GM18508 (cell line): ENCODE results near the gene ACO2.

ENCODE experiments used
- ATAC-seq: cut with Tn5 transposase; IDR thresholded peaks from one replicate; pipeline ENCODE4 v1.9.1; 2021; ENCODE audit warnings: moderate number of reproducible peaks; ENCODE audit not compliant: insufficient read depth, unreplicated experiment

Gene ACO2

DNA sequence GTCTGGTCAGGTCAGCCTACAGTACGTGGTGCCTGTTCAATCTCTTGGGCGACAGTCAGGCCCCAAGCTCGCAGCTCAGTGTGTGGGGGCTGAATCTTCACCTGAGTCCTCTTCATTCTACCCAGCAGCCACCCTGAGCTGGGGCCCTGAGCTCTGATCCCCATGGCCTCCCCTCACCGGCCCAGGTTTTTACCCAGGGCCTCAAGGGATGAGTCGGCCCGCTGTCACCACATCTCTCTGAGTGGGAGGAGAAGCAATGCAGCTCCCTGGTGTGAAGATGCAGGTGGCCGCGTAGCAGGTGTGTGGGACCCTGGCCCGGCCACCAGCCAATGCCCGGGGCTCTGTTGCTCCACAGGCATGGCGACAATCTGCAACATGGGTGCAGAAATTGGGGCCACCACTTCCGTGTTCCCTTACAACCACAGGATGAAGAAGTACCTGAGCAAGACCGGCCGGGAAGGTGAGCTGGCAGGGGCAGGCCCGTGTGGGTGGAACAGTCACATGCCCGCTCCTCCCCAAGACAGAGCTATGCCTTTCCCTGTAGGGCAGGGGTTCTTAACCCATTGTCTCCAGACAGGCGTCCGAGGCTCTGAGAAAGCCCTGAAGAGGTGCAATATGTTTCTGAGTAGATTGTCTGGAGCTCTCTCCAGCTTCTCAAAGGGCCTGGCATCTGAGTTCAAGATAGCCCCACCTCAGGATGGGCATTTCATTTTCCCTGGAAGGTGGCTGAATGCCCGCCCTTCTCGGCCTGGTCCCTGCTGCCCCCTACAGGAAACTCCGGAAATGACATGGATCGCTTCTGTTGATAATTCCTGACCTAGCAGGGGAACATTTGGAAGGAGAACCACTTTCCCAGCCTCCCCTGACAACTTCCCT lies 48.5 kb downstream of the ACO2 start:
- no peak for ATAC-seq

DNA sequence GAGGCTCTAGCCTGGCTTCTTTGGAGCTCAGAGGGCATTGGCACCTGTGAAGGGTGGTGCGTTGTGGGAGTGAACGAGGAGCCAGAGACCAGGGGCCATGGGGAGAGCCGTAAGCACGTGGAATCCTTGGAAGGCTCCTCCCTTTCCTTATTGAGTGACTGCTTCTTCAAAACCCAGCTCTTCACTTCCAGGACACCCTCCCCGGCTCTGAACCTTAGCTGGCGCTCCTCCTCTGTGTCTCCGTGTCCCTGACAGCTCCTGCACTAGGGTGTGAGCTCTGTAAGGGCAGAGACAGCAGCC lies 49.1 kb downstream of the ACO2 start:
- ATAC-seq, result no peak

- ATAC-seq, result no peak
These were observed 52.2 kb downstream of the ACO2 start for GRCh38 chr22:41521126-41521525.

GRCh38 chr22:41522813-41523212 lies 53.9 kb downstream of the ACO2 start:
- ATAC-seq, result no peak

- no peak for ATAC-seq
These were observed 54.7 kb downstream of the ACO2 start for GRCh38 chr22:41523464-41524221.

GRCh38 chr22:41524251-41524661 lies 55.3 kb downstream of the ACO2 start:
- ATAC-seq, result no peak

DNA sequence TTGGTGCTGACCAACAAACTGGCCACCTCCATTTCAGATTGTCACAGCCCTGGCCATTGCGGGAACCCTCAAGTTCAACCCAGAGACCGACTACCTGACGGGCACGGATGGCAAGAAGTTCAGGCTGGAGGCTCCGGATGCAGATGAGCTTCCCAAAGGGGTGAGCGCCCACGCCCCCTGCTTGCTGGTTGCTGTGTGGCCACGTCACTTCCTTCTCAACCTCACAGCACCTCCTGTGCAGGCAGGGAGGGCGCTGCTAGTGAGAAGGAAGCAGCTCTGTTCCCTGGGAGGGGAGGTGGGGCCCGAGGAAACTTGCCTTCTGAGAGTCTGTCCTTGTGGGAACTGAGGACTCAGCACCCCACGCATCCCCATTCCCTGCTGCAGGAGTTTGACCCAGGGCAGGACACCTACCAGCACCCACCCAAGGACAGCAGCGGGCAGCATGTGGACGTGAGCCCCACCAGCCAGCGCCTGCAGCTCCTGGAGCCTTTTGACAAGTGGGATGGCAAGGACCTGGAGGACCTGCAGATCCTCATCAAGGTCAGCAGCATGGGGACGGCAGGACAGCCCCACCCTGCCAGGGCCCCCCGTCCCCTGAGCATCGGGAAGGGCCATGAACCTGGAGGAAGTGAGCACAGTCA lies 56.0 kb downstream of the ACO2 start:
- no peak for ATAC-seq

- no peak for ATAC-seq
These were observed 56.7 kb downstream of the ACO2 start for GRCh38 chr22:41525450-41526225.

DNA sequence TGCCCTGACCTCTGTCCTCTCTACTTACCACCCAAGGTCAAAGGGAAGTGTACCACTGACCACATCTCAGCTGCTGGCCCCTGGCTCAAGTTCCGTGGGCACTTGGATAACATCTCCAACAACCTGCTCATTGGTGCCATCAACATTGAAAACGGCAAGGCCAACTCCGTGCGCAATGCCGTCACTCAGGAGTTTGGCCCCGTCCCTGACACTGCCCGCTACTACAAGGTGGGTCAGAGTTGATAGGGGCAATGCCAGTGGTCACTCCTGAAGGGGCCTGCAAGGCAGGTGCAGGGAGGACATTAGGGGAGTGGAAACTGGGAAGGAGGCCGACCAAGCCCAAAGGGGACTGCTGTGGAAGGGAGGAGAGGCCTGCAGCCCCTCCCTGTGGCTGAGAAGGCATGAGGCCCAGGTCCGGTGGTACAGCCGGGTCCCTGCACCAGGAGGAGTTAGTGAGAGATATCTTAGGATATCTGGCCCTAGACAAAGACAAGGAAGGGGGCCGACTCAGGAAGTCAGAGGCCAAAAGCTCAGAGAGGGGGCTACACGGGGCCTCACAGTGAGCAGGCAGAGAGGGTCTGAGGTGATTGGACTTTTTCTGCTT lies 57.4 kb downstream of the ACO2 start:
- ATAC-seq, result no peak

DNA sequence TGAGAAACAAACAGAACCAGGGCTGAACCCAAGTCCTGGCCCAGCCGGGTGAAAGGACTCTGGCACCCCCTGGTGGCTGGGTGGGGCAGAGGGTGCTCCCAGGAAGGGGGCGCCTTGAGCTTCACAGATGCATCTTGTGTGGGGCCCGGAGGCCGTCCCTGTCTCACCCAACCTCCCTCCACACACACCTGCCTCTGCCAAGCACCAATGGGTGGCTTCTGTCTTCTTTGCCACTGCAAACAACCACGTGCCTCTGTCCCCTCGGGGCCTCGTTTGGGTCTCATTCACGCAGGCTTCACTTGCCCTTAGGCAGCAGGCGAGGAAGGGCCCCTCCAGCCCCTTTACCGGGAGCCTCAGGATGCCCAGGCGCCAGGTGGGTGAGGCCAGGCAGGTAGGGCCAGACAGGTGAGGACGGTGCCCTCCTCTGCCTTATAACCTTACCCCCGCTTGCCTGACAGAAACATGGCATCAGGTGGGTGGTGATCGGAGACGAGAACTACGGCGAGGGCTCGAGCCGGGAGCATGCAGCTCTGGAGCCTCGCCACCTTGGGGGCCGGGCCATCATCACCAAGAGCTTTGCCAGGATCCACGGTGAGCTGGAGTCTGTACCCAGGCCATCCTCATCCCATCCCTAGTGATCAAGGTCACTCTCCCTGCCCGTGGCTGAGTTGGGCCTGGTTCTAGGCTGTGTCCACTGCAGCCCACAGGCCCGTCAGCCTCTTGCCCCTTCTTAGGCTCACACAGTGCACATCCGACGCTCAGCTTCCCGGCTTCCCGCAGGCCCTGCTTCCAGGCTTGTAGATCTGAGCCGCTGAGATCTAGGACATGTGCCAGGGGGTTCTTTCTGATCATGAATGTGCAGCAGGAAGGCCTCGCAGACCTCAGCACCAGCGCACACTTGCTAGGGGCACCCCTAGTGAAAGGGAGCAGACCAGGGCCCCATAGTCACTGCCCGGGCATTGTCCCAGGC lies 58.2 kb downstream of the ACO2 start:
- ATAC-seq, result no peak

- ATAC-seq, result no peak
These were observed 59.3 kb downstream of the ACO2 start for GRCh38 chr22:41528132-41528766.

DNA sequence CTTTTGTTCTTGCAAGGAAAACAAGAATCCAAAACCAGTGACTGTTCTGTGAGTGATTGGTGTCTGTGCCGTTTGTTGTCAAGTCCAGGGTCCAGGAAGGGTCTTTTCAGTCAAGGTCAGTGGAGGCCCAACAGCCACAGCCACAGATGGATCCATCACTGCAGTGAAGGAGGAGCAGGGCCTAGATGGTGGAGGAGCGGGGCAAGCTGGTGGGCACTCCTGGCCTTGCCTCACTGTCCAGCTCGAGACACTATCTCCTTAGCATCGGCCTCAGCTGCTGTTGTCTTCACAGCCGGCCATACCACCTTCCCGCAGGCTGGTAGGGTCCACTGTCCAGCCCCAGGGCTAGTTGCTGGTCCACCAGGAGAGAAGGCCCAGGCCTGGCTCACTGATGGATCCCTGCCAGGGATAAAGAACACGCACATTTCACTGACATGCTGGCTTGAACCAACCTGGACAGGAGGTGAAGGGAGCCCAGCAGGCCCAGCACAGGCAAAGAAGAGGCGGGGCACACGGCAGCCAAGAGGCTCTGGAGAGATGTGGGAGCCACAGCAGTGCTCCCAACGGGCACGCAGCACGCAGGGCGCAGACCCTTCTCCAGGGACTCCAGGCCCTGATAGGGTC lies 60.1 kb downstream of the ACO2 start:
- no peak for ATAC-seq

DNA sequence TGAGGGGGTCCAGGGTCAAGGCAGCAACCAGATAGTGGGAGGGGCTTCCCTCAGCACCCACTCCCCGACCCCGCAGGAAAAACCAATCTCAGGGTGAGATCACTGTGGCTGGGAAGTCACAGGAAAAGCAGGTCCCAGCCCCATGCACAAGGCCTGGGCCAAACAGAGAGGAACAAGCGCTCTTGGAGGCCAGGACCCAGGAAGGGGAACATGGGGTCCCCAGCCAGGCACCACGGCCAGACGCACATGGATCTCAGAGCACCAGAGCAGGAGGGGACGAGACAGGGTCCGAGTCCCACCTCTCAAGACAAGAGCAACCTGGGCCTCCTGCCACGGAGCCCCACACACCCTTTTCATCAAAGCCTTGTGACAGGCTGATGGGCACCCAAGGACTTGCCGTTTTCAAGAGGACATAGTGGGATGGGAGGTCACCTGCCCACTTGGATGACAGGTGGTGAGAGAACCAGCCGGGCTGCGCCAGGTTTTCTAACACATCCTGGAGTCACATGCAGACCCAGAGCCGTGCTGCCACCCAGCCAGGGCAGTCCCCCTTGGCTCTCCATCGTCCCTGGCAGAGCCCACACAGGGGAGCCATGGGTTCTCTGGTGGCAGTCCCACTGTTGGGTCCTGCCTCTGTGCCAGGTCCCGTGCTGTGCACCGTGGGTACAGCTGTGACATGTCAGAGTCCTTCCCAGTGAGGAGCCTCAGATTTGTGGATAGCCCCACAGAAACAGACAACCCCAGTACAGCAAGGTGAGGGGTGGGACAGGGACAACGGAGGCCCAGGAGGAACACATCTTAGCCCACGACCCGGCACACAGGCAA lies 62.2 kb downstream of the ACO2 start:
- no peak for ATAC-seq

DNA sequence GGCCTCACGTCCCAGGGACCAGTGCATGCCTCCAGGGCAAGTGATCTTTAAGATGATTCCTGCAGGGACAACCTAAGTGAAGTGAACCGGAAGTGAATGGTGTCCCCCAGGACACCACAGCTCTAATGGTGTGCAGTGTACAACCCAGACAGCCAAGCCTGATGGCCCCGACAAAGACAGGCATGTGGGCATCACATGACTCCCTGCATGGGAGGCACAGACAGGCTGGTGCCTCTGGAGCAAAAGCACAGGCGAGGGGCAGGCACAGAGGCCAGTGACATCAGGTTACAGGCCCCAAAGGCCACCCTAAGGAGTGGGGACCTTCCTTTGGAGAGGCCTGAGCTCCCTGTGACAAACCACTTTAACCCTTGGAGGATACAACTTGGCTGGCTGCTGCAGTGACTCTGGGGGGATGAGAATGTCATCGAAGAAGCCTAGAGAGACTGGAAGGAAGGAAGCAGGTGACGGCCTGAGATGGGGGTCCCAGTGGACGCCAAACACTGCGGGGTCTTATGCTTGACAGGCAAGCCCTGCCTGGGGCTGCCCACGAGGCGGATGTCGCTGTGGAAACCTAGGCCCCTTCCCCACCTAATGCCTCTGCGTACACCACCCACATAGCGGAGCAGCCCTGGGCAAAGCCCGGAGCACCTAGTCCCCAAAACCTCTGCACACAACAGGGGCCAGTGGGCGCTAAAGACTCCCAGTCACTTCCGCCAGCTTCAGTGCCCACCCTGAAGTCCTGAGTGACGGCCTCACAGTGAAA lies 63.0 kb downstream of the ACO2 start:
- ATAC-seq, result no peak

GRCh38 chr22:41532908-41533825 lies 64.2 kb downstream of the ACO2 start:
- no peak for ATAC-seq

DNA sequence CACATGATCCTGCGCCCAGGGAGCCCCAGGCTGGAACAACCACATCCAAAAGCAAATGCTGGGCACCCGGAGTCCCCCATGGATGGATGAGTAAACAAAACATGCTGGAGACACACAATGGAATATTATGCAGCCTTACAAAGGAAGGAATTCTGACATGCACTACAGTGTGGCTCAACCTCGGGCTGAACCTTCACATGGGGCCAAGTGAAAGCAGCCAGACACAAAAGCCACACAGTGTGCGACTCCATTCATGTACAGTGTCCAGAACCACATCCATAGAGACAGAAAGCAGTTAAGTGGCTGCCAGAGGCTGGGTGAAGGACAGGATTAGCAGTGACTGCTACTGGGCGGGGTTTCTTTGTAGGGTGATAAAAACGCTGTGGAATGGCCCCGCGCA lies 65.3 kb downstream of the ACO2 start:
- ATAC-seq, result no peak
